Dendritic cell treated with granulocyte-macrophage colony-stimulating factor and Interleukin-4, amounts not matched to agents 40 ng/mL and 50 ng/mL, for 4 days (primary cell): ENCODE measurements around the gene DDX19B.
"Not testable (repeated sequence)": the region's sequence is repeated elsewhere in the genome, so short reads cannot be mapped to it uniquely, and the experiment has no call there.

Experiments
- H3K27ac Mint-ChIP-seq: one replicate; pipeline ENCODE4 v1.8.0; 2022; ENCODE audit warnings: mild to moderate bottlenecking, mixed read lengths
- H3K27me3 Mint-ChIP-seq: one replicate; pipeline ENCODE4 v1.8.0; 2022; ENCODE audit warnings: mild to moderate bottlenecking, mixed read lengths
- H3K36me3 Mint-ChIP-seq: one replicate; pipeline ENCODE4 v1.8.0; 2022; ENCODE audit warnings: low read depth, mixed read lengths
- H3K4me1 Mint-ChIP-seq: one replicate; pipeline ENCODE4 v1.8.0; 2022; ENCODE audit warnings: low read depth, mixed read lengths
- H3K4me3 Mint-ChIP-seq: one replicate; pipeline ENCODE4 v1.8.0; 2022; ENCODE audit warnings: mild to moderate bottlenecking, moderate library complexity, mixed read lengths
- H3K9me3 Mint-ChIP-seq: one replicate; pipeline ENCODE4 v1.8.0; 2022; ENCODE audit warnings: mixed read lengths
- intact Hi-C: fragments of 100-400 bp; cut with micrococcal nuclease; formaldehyde crosslinking; loops from one replicate; pipeline ENCODE4 v1.15.0; 2022

DDX19B gene

GRCh38 chr16:70302745-70303144, 3.8 kb downstream of the DDX19B start:
- Mint-ChIP-seq H3K27ac (no peak overlapping the region), H3K27me3 (no peaks in the 10 kb centered on the region), H3K4me3 (no peak overlapping the region), H3K36me3 (peaks cover 33% of the 10 kb centered on the region), H3K9me3 (peaks cover 14% of the 10 kb centered on the region), H3K4me1 (peaks cover 46% of the 10 kb centered on the region)
- intact Hi-C loops = no loop called here

DNA sequence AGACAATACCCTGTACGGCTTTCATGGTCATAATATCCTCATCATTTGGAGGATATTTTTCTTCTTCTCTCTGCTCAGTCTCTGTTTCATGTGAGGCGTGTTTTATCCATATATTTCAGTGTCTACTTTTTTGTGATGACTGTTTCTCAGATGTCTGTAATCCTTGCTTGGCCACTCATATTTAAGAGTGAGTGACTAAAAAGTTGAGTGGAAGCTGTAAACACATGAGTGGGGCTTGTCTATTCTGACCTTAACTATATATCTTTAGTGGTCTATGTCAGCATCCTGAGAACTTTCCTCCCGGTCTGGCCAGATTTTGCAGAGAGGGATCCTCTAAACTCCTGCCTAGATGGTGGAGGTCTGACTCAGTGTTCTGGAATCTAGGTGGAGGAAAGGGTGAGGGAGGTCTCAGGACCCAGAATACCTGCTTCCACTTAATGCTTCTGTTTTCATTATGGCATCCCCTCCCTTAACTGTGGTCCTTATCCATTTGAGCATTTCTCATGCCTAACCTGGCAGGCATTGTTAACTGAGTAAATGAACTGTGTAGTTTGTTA, 6.0 kb downstream of the DDX19B start:
- Mint-ChIP-seq H3K4me1 (peaks cover 33% of the 10 kb centered on the region), H3K36me3 (peaks cover 37% of the 10 kb centered on the region), H3K4me3 (peak overlapping the region; percentile 35), H3K27ac (peak overlapping the region; percentile 59), H3K9me3 (peaks cover 14% of the 10 kb centered on the region), H3K27me3 (no peaks in the 10 kb centered on the region)
- intact Hi-C loops = no loop called here

DNA sequence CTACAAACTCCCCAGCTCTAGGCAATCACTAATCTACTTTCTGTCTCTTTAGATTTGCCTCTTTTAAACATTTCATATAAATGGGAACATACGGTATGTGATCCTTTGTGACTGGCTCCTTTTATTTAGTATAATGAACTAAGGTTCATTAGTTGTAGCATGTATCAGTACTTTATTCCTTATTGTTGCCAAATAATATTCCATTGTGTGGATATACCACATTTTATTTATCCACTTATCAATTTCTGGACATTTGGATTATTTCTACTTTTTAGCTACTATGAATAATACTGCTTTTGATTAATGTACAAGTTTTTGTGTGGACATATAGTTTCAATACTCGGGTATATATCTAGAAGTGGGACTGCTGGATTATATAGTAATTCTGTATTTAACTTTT, 7.9 kb downstream of the DDX19B start:
- H3K27me3 Mint-ChIP-seq = no peaks in the 10 kb centered on the region
- peaks cover under 1% of the 10 kb centered on the region for H3K9me3 Mint-ChIP-seq
- no peak overlapping the region for H3K4me3 Mint-ChIP-seq
- no peak overlapping the region for H3K27ac Mint-ChIP-seq
- intact Hi-C loops = no loop called here
- peaks cover 27% of the 10 kb centered on the region for H3K36me3 Mint-ChIP-seq
- H3K4me1 Mint-ChIP-seq = peaks cover 15% of the 10 kb centered on the region

- H3K27ac Mint-ChIP-seq, H3K27me3 Mint-ChIP-seq, H3K9me3 Mint-ChIP-seq, intact Hi-C loops, H3K4me3 Mint-ChIP-seq: not testable (repeated sequence)
- peaks cover 33% of the 10 kb centered on the region for H3K36me3 Mint-ChIP-seq
- peaks cover 15% of the 10 kb centered on the region for H3K4me1 Mint-ChIP-seq
These were observed 8.7 kb downstream of the DDX19B start for GRCh38 chr16:70307726-70308125.

- Mint-ChIP-seq H3K4me1 (no peaks in the 10 kb centered on the region), H3K9me3 (no peaks in the 10 kb centered on the region), H3K27ac (no peak overlapping the region), H3K36me3 (peaks cover 91% of the 10 kb centered on the region), H3K27me3 (no peaks in the 10 kb centered on the region), H3K4me3 (no peak overlapping the region)
- intact Hi-C loops = no loop called here
These were observed 21.1 kb downstream of the DDX19B start for GRCh38 chr16:70320121-70320520.

GRCh38 chr16:70324998-70325747, 26.2 kb downstream of the DDX19B start:
- H3K4me3 Mint-ChIP-seq = no peak overlapping the region
- no peaks in the 10 kb centered on the region for H3K9me3 Mint-ChIP-seq
- H3K27ac Mint-ChIP-seq = no peak overlapping the region
- no peaks in the 10 kb centered on the region for H3K4me1 Mint-ChIP-seq
- H3K36me3 Mint-ChIP-seq = peaks cover 84% of the 10 kb centered on the region
- no peaks in the 10 kb centered on the region for H3K27me3 Mint-ChIP-seq
- intact Hi-C loops = no loop called here

GRCh38 chr16:70331091-70331490, 32.1 kb downstream of the DDX19B start:
- Mint-ChIP-seq H3K4me1 (peaks cover 5% of the 10 kb centered on the region), H3K36me3 (peaks cover 82% of the 10 kb centered on the region), H3K9me3 (no peaks in the 10 kb centered on the region), H3K27me3 (no peaks in the 10 kb centered on the region), H3K27ac (no peak overlapping the region), H3K4me3 (no peak overlapping the region)
- intact Hi-C loops = loop anchor here (5.0 kb wide), 1 partner anchor 321 kb away; no protein-coding TSS in a partner anchor

GRCh38 chr16:70331588-70332358, 32.8 kb downstream of the DDX19B start:
- Mint-ChIP-seq H3K27ac (no peak overlapping the region), H3K36me3 (peaks cover 81% of the 10 kb centered on the region), H3K9me3 (no peaks in the 10 kb centered on the region), H3K4me1 (peaks cover 5% of the 10 kb centered on the region), H3K4me3 (no peak overlapping the region), H3K27me3 (no peaks in the 10 kb centered on the region)
- intact Hi-C loops = loop anchor here (5.0 kb wide), 1 partner anchor 321 kb away; no protein-coding TSS in a partner anchor

- H3K27ac Mint-ChIP-seq = not testable (repeated sequence)
These were observed 33.7 kb downstream of the DDX19B start for GRCh38 chr16:70332728-70333127.

GRCh38 chr16:70337814-70338213, 38.8 kb downstream of the DDX19B start:
- Mint-ChIP-seq H3K4me1 (no peaks in the 10 kb centered on the region), H3K36me3 (peaks cover 34% of the 10 kb centered on the region), H3K9me3 (no peaks in the 10 kb centered on the region), H3K27ac (no peak overlapping the region), H3K27me3 (no peaks in the 10 kb centered on the region), H3K4me3 (no peak overlapping the region)
- intact Hi-C loops = no loop called here

More at GRCh38 chr16:70332728-70333127, 33.7 kb downstream of the DDX19B start:
- not testable (repeated sequence) for H3K4me3 Mint-ChIP-seq, H3K9me3 Mint-ChIP-seq, H3K27me3 Mint-ChIP-seq, H3K4me1 Mint-ChIP-seq
- intact Hi-C loops = loop anchor here (5.0 kb wide), 1 partner anchor 320 kb away; no protein-coding TSS in a partner anchor
- peaks cover 76% of the 10 kb centered on the region for H3K36me3 Mint-ChIP-seq

- intact Hi-C loops = no loop called here
- Mint-ChIP-seq H3K36me3 (no peaks in the 10 kb centered on the region), H3K4me3 (no peak overlapping the region), H3K27ac (no peak overlapping the region), H3K4me1 (peaks cover 6% of the 10 kb centered on the region), H3K9me3 (no peaks in the 10 kb centered on the region), H3K27me3 (no peaks in the 10 kb centered on the region)
These were observed 42.6 kb downstream of the DDX19B start for GRCh38 chr16:70341600-70341999.

- intact Hi-C loops = no loop called here
These were observed 43.0 kb downstream of the DDX19B start for GRCh38 chr16:70342016-70342415.

DNA sequence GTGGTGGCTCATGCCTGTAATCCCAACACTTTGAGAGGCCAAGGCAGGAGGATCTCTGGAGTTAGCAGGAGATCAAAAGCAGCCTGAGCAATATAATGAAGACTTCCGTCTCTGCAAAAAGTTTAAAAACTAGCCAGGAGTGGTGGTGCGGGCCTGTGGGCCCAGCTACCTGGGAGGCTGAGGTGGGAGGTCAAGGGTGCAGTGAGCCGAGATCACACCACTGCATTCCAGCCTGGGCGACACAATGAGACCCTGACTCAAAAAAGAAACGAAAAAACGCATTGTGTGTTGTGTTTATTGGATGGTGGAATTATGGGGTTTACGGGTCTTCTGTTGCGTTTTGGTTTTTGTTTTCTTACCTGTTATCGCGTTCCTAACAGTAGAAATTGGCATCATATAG, 46.9 kb downstream of the DDX19B start:
- Mint-ChIP-seq H3K36me3 (peaks cover 8% of the 10 kb centered on the region), H3K4me1 (peaks cover 17% of the 10 kb centered on the region), H3K27me3 (no peaks in the 10 kb centered on the region), H3K9me3 (no peaks in the 10 kb centered on the region), H3K4me3 (peak overlapping the region; percentile 97), H3K27ac (peak overlapping the region; percentile 98)
- intact Hi-C loops = loop anchor here (1.0 kb wide), 1 partner anchor 47 kb away; the partner anchor contains the start of gene DDX19B

More at GRCh38 chr16:70342016-70342415, 43.0 kb downstream of the DDX19B start:
- Mint-ChIP-seq H3K27ac (no peak overlapping the region), H3K9me3 (no peaks in the 10 kb centered on the region), H3K27me3 (no peaks in the 10 kb centered on the region), H3K36me3 (no peaks in the 10 kb centered on the region), H3K4me1 (peaks cover 6% of the 10 kb centered on the region), H3K4me3 (no peak overlapping the region)

DNA sequence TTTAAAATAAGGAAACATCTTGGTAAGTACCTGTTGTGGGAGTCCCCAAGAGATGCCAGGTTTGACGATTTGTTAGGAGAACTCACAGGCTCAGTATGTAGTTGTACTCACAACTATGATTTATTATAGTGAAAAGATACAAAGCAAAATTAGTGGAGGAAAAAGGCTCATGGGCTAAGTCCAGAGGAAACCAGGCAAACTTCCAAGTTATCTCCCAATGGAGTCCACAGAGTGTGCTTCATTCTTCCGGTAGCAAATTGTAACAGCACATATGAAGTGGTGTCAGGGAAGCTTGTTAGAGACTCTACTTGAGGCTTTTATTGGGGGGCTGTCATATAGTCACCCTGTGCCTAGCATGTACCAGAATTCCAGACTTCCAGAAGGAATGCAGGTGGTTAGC, 50.0 kb downstream of the DDX19B start:
- no peaks in the 10 kb centered on the region for H3K27me3 Mint-ChIP-seq
- no peaks in the 10 kb centered on the region for H3K9me3 Mint-ChIP-seq
- intact Hi-C loops = no loop called here
- peaks cover 34% of the 10 kb centered on the region for H3K36me3 Mint-ChIP-seq
- H3K4me3 Mint-ChIP-seq = no peak overlapping the region
- H3K4me1 Mint-ChIP-seq = peaks cover 17% of the 10 kb centered on the region
- no peak overlapping the region for H3K27ac Mint-ChIP-seq
